Common myeloid progenitor, CD34-positive (primary cell): Measurements from ENCODE around the gene USP22.

Experiments
- CTCF ChIA-PET: fragments of 350-600 bp; sonication (Branson Sonifier 250); formaldehyde crosslinking; loops from one replicate; lab custom pipeline; 2021; ENCODE audit warnings: antibody characterized with exemption; lab: Charles Lee
- POLR2A ChIA-PET: fragments of 350-600 bp; sonication (Branson Sonifier 250); formaldehyde crosslinking; loops from one replicate; lab custom pipeline; 2021; ENCODE audit warnings: antibody characterized with exemption; lab: Charles Lee
- DNase-seq, 3 donors: peaks; one replicate each; pipeline versions ENCODE4 v3.0.0 to v3.0.0-alpha.2; 2013
- H3K27ac ChIP-seq, 2 experiments: 1 replicate in 1 of 2; 2 replicates in 1 of 2; pipeline ENCODE4 v1.7.0; 2013; ENCODE audit warnings: inconsistent platforms in 2 of 2, low read length in 2 of 2, mild to moderate bottlenecking in 2 of 2, low read depth in 1 of 2, moderate library complexity in 1 of 2; ENCODE audit not compliant: severe bottlenecking in 2 of 2, insufficient read depth in 1 of 2, poor library complexity in 1 of 2
- H3K27me3 ChIP-seq, 5 experiments: replicated peaks in 2 of 5; 1 replicate in 3 of 5; 2 replicates in 2 of 5; pipeline versions ENCODE4 v1.6.1 to v1.7.0; 2013; ENCODE audit warnings: low read length in 4 of 5, mild to moderate bottlenecking in 2 of 5, moderate library complexity in 2 of 5, inconsistent platforms in 1 of 5; ENCODE audit not compliant: insufficient read depth in 5 of 5, control insufficient read depth in 4 of 5
- H3K36me3 ChIP-seq, 4 experiments: 1 replicate in 2 of 4; 2 replicates in 2 of 4; pipeline versions ENCODE4 v1.6.1 to v1.7.0; 2013; ENCODE audit warnings: low read length in 3 of 4, control low read depth in 1 of 4, mild to moderate bottlenecking in 1 of 4; ENCODE audit not compliant: control insufficient read depth in 4 of 4, insufficient read depth in 4 of 4
- H3K4me1 ChIP-seq, 4 experiments: 1 replicate in 3 of 4; 2 replicates in 1 of 4; pipeline versions ENCODE4 v1.6.1 to v1.7.1; 2013; ENCODE audit warnings: low read length in 3 of 4, mild to moderate bottlenecking in 3 of 4, control low read depth in 1 of 4, inconsistent platforms in 1 of 4, moderate library complexity in 1 of 4; ENCODE audit not compliant: control insufficient read depth in 4 of 4, insufficient read depth in 4 of 4; ENCODE audit errors: control extremely low read depth in 1 of 4
- H3K4me3 ChIP-seq, 7 experiments: 1 replicate in 4 of 7; 2 replicates in 3 of 7; pipeline versions ENCODE4 v1.5.1 to v1.7.0; 2013; ENCODE audit warnings: mild to moderate bottlenecking in 7 of 7, low read length in 6 of 7, moderate library complexity in 6 of 7, inconsistent platforms in 2 of 7, low read depth in 2 of 7, control low read depth in 1 of 7; ENCODE audit not compliant: insufficient read depth in 4 of 7, control insufficient read depth in 1 of 7; ENCODE audit errors: extremely low read depth in 1 of 7
- H3K9me3 ChIP-seq, 5 experiments: 1 replicate in 4 of 5; 2 replicates in 1 of 5; pipeline versions ENCODE4 v1.6.1 to v1.7.1; 2013; ENCODE audit warnings: low read length in 4 of 5, mild to moderate bottlenecking in 2 of 5, inconsistent platforms in 1 of 5, low read depth in 1 of 5, moderate library complexity in 1 of 5; ENCODE audit not compliant: control insufficient read depth in 4 of 5, insufficient read depth in 2 of 5; ENCODE audit errors: control extremely low read depth in 1 of 5
- WGBS: methylation state at CpG from one replicate; pipeline ENCODE4 v1.1.5; 2013; ENCODE audit not compliant: insufficient coverage; 5-methylcytosine and 5-hydroxymethylcytosine counted together

Gene USP22

DNA sequence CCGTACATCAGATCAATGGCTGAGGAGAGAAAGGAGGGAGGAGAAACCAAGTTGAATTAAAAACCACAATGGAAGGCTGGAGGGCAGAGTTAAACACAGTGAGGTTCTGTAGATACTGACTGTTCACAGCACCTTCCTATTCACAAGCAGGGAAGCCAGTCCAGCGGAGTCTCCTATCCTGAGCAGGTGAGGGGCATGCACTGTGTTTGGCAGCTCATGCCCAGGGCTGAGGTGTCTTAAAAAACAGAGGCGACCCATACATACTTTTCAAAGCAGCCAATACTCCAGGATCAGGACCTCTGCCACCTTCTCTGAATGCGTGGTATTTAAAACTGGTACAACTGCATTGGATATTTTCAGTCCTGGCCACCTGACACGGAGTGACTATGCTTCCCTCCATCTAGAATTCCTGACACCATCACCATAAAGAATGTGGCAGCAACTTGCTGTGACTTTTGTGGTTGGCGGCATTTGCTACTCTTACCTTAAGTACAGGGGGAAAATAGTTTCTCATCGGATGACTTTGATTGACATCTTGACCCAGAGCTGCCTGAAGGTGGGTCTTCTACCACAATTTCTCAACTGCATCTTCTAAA, 21.5 kb downstream of the USP22 start:
- Histone ChIP-seq H3K27me3 (no peaks in the 10 kb centered on the region), H3K4me3 (no peak overlapping the region), H3K36me3 (peaks cover 35 to 94% (median 70%) of the 10 kb centered on the region in 4 experiments), H3K4me1 (no peaks in the 10 kb centered on the region), H3K9me3 (no peaks in the 10 kb centered on the region), H3K27ac (no peak overlapping the region)
- no peak for DNase-seq
- CTCF ChIA-PET: interaction anchor here (0.8 to 2.1 kb wide), 4 partner anchors 10 to 16 kb away, joined by 3 to 5 read pairs (median 4); no protein-coding TSS in a partner anchor
- POLR2A ChIA-PET: no interaction called here
- WGBS: 89% methylated on average over 3 of the region's 7 CpGs

DNA sequence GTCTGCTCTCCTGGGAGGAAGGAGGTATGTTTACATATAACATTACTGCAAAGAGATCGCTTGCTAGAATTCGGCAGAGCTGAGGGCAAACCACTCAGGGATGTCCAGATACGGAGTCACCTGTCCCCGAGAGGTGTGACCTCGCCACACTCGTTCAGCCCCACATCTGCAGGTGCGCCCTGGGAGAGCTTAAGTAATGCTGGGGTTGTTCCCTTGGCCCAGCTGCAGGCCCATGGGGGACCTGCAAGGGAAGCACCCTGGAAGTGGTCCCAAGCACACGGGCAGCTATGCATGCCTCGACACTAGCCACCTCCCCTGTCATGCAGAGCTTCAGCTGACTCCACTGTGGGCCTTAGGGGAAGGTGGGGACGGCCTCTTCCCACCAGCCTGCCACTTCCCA, 22.2 kb downstream of the USP22 start:
- peaks cover 38 to 95% (median 72%) of the 10 kb centered on the region in 4 experiments for H3K36me3 ChIP-seq
- H3K4me1 ChIP-seq: no peaks in the 10 kb centered on the region
- H3K9me3 ChIP-seq: no peaks in the 10 kb centered on the region
- H3K27ac ChIP-seq: no peak overlapping the region
- no peak overlapping the region for H3K4me3 ChIP-seq
- 82% methylated on average over 9 of the region's 10 CpGs for WGBS
- H3K27me3 ChIP-seq: no peaks in the 10 kb centered on the region
- no peak for DNase-seq
- CTCF ChIA-PET: interaction anchor here (1.0 to 2.1 kb wide), 4 partner anchors 8 to 23 kb away, joined by 3 to 5 read pairs (median 4); no protein-coding TSS in a partner anchor
- POLR2A ChIA-PET: no interaction called here

DNA sequence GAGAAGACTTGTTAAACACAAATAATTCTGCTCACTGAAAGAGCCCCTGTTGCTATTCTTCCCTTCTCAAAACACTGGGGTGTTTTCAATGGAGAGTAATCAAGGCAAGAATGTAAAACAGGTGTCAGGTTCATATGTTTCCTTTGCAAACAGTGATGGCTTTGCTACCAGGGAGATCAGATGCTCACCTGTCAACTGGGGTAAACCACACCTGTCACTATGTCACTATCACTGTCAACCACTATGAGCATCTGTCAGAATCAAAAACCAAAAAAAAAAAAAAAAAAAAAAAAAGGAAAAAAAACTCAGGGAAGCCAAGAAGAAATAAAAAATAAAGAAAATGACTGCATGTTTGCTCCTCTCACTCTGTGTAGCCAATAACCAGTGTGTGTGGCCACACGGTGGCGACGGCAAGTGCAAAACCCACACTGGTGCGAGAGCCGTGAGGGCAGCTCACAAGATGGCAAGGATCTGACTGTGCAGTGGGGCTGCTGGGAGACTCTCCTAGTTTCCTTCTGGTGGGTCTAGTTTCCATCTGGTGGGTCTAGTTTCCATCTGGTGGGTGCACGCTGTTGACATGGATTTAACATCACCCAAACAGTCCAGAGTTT, 22.7 kb downstream of the USP22 start:
- 87% methylated on average over 3 of the region's 6 CpGs for WGBS
- no peak overlapping the region for H3K27ac ChIP-seq
- peak; percentile 34 to 76 (median 72) for DNase-seq
- H3K4me1 ChIP-seq: no peaks in the 10 kb centered on the region
- H3K9me3 ChIP-seq: no peaks in the 10 kb centered on the region
- H3K36me3 ChIP-seq: peaks cover 36 to 95% (median 73%) of the 10 kb centered on the region in 4 experiments
- ChIA-PET CTCF (interaction anchor here (1.0 to 2.1 kb wide), 4 partner anchors 9 to 27 kb away, joined by 3 to 5 read pairs (median 4); no protein-coding TSS in a partner anchor), POLR2A (no interaction called here)
- H3K27me3 ChIP-seq: no peaks in the 10 kb centered on the region
- H3K4me3 ChIP-seq: no peak overlapping the region

DNA sequence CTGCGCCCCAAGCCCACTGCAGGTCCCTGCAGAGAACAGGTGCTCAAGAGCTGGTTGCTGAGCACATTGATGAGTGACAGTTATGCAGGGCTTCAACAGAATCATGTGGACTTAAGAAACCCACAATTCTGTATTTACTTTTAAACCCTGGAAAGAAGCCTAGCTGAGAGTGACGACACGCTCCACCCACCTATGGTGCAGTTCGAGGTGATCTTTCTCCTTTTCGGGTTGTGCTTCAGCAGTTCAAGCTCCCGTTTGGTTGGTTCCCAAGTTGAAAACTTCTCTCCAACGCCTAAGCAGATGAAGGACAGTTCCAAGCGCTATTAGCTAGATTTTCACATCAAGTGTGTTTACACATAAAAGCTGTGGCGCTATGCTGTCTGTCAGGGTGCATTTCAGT, 23.9 kb downstream of the USP22 start:
- no peak for DNase-seq
- WGBS: 96% methylated on average over 9 of the region's 9 CpGs
- Histone ChIP-seq H3K4me1 (no peaks in the 10 kb centered on the region), H3K4me3 (no peak overlapping the region), H3K27ac (no peak overlapping the region), H3K36me3 (peaks cover 32 to 95% (median 74%) of the 10 kb centered on the region in 4 experiments), H3K9me3 (no peaks in the 10 kb centered on the region), H3K27me3 (no peaks in the 10 kb centered on the region)
- POLR2A ChIA-PET: no interaction called here
- CTCF ChIA-PET: interaction anchor here (0.8 to 1.8 kb wide), 7 partner anchors 10 to 102 kb away, joined by 3 to 5 read pairs (median 3); partner anchors contain the start of gene USP22

DNA sequence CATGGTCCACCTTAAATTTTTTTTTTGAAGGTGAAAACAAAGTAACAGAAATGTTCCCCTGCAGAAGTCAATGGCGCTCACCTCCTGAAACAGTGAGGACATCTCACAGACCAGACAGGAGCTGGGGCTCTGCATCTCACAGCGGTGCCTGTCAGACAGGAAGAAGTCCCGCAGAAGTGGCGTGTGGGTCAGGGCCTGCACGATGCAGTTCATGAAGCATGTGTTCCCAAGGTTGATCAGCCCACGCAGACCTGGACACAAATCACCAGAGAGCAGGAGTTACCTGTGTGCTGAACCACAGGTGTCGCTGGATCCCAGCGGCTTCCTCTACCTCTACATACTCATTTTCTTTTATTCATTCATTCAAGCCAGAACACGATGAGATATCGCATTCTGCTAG, 24.9 kb downstream of the USP22 start:
- DNase-seq: no peak
- ChIA-PET POLR2A (no interaction called here), CTCF (interaction anchor here (1.5 to 1.6 kb wide), 2 partner anchors 13 to 26 kb away, joined by 4 to 5 read pairs; partner anchors contain the start of gene USP22)
- no peaks in the 10 kb centered on the region for H3K9me3 ChIP-seq
- no peaks in the 10 kb centered on the region for H3K4me1 ChIP-seq
- 86% methylated on average over 9 of the region's 10 CpGs for WGBS
- H3K27me3 ChIP-seq: no peaks in the 10 kb centered on the region
- peaks cover 29 to 90% (median 74%) of the 10 kb centered on the region in 4 experiments for H3K36me3 ChIP-seq
- no peak overlapping the region for H3K4me3 ChIP-seq
- no peak overlapping the region for H3K27ac ChIP-seq

DNA sequence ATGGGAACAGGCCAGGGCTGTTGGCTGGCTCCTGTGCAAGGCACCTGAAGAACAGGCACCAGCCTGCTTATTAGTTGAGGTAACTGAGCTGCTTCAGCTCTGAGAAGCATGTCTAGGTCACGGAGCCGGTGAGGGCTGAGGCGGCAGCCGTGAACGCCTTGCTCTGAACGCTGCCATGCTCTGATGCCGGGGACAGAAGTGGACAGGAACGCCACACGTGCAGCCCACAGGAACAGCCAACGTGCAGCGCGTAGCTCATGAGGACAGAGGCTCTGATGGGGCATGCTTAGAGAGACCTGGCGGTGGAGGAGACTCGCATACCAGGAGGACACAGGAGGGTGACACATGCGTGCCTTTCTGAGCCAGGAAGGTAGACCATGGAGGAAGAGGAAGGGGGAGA, 25.6 kb downstream of the USP22 start:
- Histone ChIP-seq H3K27me3 (no peaks in the 10 kb centered on the region), H3K9me3 (no peaks in the 10 kb centered on the region), H3K4me1 (no peaks in the 10 kb centered on the region), H3K27ac (no peak overlapping the region), H3K4me3 (no peak overlapping the region), H3K36me3 (peaks cover 29 to 93% (median 79%) of the 10 kb centered on the region in 4 experiments)
- WGBS: 94% methylated on average over 15 of the region's 15 CpGs
- DNase-seq: no peak
- ChIA-PET POLR2A (no interaction called here), CTCF (interaction anchor here (1.5 to 1.7 kb wide), 2 partner anchors 10 to 12 kb away, joined by 4 to 5 read pairs; no protein-coding TSS in a partner anchor)

DNA sequence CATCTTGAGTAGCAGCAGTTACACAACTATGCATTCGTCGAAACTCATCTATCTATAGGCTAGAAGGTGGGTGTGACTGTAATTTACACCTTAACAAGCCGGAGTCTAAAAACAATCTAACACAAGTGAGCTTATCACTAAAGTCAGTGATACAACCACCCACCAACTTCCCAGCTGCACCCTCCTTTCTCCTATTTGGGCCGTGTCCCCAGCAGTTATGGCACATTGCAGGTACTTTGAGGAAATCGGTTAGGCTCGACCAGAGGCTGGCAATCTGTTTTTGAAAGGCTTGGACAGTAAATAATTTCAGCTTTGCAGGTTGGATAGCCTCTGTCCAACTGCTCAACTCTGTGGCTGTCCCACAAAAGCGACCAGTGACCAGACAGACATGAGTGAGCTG, 26.0 kb downstream of the USP22 start:
- ChIA-PET POLR2A (no interaction called here), CTCF (interaction anchor here (1.5 to 1.7 kb wide), 2 partner anchors 9 to 12 kb away, joined by 4 to 5 read pairs; no protein-coding TSS in a partner anchor)
- no peak for DNase-seq
- H3K9me3 ChIP-seq: no peaks in the 10 kb centered on the region
- H3K36me3 ChIP-seq: peaks cover 29 to 96% (median 84%) of the 10 kb centered on the region in 4 experiments
- no peak overlapping the region for H3K4me3 ChIP-seq
- H3K27ac ChIP-seq: no peak overlapping the region
- 100% methylated on average over 4 of the region's 7 CpGs for WGBS
- H3K27me3 ChIP-seq: no peaks in the 10 kb centered on the region
- no peaks in the 10 kb centered on the region for H3K4me1 ChIP-seq
